OCI-LY7 (cell line): ENCODE measurements around the gene ATP2A3.

Experiments
- EZH2phosphoT487 ChIP-seq: fragments of 200-600 bp; sonication (generic); IDR thresholded peaks from 2 replicates; pipeline ENCODE4 v1.6.1; 2018; ENCODE audit warnings: low read depth, borderline replicate concordance, mild to moderate bottlenecking, mixed run types, antibody characterized with exemption, low read length, moderate library complexity, mixed read lengths
- TF ChIP-seq, protein P1 (sequence below): fragments of 200-600 bp; sonication (generic); conservative IDR thresholded peaks from 2 replicates; pipeline ENCODE4 v1.5.1; 2014; ENCODE audit warnings: mild to moderate bottlenecking, antibody characterized with exemption, low read length, moderate library complexity, mixed read lengths

DNA sequence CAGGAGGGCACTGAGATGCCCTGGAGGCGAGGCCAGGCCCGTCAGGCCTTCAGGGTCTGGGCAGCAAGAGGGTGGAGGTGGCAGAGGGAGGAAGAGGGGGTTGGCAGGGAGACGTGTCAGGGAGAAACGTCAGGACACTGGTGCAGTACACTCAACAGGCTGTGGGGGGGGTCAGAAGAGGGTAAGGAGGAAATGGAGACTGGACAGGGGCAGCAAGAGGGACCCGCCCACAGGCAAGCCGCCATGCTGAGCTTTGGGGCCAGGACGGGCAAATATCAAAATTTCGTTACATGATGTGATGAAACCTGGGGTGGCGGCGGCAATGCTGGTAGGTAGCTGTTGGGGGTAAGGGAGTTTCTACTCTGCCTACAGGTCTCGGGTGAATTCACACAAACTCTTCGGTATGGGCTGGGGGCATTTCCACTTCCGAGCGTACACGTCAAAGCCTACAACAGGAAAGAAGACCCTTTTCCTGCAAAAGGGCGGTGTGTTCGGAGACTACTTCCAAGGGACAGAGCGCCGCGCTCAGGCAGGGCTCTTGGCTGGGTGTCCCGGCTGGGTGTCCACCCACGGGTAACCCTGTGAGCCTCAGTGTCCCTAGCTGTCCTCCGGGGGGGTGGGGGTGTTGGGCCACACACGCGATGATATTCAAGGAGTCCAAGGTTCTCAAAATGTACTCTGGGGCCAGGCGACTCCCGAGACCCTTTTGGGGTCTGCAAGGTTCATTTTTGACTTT, 43.3 kb upstream of the ATP2A3 start:
- TF ChIP-seq, protein P1, sequence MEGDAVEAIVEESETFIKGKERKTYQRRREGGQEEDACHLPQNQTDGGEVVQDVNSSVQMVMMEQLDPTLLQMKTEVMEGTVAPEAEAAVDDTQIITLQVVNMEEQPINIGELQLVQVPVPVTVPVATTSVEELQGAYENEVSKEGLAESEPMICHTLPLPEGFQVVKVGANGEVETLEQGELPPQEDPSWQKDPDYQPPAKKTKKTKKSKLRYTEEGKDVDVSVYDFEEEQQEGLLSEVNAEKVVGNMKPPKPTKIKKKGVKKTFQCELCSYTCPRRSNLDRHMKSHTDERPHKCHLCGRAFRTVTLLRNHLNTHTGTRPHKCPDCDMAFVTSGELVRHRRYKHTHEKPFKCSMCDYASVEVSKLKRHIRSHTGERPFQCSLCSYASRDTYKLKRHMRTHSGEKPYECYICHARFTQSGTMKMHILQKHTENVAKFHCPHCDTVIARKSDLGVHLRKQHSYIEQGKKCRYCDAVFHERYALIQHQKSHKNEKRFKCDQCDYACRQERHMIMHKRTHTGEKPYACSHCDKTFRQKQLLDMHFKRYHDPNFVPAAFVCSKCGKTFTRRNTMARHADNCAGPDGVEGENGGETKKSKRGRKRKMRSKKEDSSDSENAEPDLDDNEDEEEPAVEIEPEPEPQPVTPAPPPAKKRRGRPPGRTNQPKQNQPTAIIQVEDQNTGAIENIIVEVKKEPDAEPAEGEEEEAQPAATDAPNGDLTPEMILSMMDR: no peak
- no peak for TF ChIP-seq EZH2phosphoT487
